HEK293 (cell line): ENCODE data around the gene FGF6.
A peak's percentile ranks its signal among the peaks of the same experiment; 100 is the strongest.

Source experiments
- CTCF ChIA-PET: fragments of 350-600 bp; formaldehyde crosslinking; extraction: SDS; loops from one replicate; lab custom pipeline; 2021; ENCODE audit warnings: antibody characterized with exemption; lab: Yijun Ruan, JAX
- POLR2A ChIA-PET: fragments of 300-600 bp; formaldehyde crosslinking; extraction: SDS; loops from one replicate; lab custom pipeline; 2020; ENCODE audit warnings: antibody characterized with exemption, inconsistent platforms; lab: Yijun Ruan, JAX
- H3K27ac ChIP-seq: fragments of 200-500 bp; sonication (Bioruptor generic); 2 replicates; pipeline ENCODE4 v1.5.1; 2014; ENCODE audit warnings: low read depth, low read length, control low read depth, inconsistent platforms; ENCODE audit errors: extremely low read depth
- H3K36me3 ChIP-seq, 2 experiments: fragments of 200-500 bp in 1 of 2; sonication (Bioruptor generic) in 1 of 2; 1 replicate in 1 of 2; 2 replicates in 1 of 2; pipeline ENCODE4 v1.5.1; 2014 to 2017; ENCODE audit warnings: inconsistent platforms in 2 of 2, low read length in 2 of 2; ENCODE audit not compliant: control insufficient read depth in 2 of 2, insufficient read depth in 1 of 2
- H3K4me1 ChIP-seq: fragments of 200-500 bp; sonication (Bioruptor generic); 2 replicates; pipeline ENCODE4 v1.5.1; 2014; ENCODE audit warnings: mild to moderate bottlenecking, low read length, inconsistent platforms; ENCODE audit not compliant: control insufficient read depth, insufficient read depth
- H3K4me3 ChIP-seq: 2 replicates; pipeline ENCODE4 v1.5.1; 2011; ENCODE audit warnings: low read depth, mild to moderate bottlenecking, control low read depth, low read length, moderate library complexity
- H3K9me3 ChIP-seq: fragments of 200-500 bp; sonication (Bioruptor generic); 2 replicates; pipeline ENCODE4 v1.5.1; 2014; ENCODE audit warnings: low read depth, low read length, inconsistent platforms; ENCODE audit not compliant: control insufficient read depth, insufficient read depth
- GLIS1 ChIP-seq: fragments of 450-650 bp; formaldehyde crosslinking; IDR thresholded peaks from 2 replicates; pipeline ENCODE4 v1.5.1; 2016; ENCODE audit warnings: missing biosample characterization, missing genetic modification characterization
- KLF16 ChIP-seq: fragments of 450-650 bp; formaldehyde crosslinking; IDR thresholded peaks from 2 replicates; pipeline ENCODE4 v1.5.1; 2017; ENCODE audit warnings: missing biosample characterization, missing genetic modification characterization
- REPIN1 ChIP-seq: fragments of 450-650 bp; formaldehyde crosslinking; IDR thresholded peaks from 2 replicates; pipeline ENCODE4 v1.5.1; 2017; ENCODE audit warnings: missing biosample characterization, missing genetic modification characterization, low read depth
- ZBTB26 ChIP-seq: fragments of 450-650 bp; formaldehyde crosslinking; optimal IDR thresholded peaks from 2 replicates; pipeline ENCODE3; 2016; ENCODE audit warnings: missing biosample characterization, mild to moderate bottlenecking, missing genetic modification characterization
- ZNF114 ChIP-seq: fragments of 450-650 bp; formaldehyde crosslinking; IDR thresholded peaks from 2 replicates; pipeline ENCODE4 v1.5.0; 2017; ENCODE audit warnings: missing biosample characterization, missing genetic modification characterization
- ZNF146 ChIP-seq: fragments of 450-650 bp; formaldehyde crosslinking; IDR thresholded peaks from 2 replicates; pipeline ENCODE4 v1.5.1; 2016; ENCODE audit warnings: missing biosample characterization, missing genetic modification characterization
- ZNF169 ChIP-seq: fragments of 450-650 bp; formaldehyde crosslinking; IDR thresholded peaks from 2 replicates; pipeline ENCODE4 v1.5.1; 2016; ENCODE audit warnings: missing biosample characterization, missing genetic modification characterization
- ZNF174 ChIP-seq: fragments of 450-650 bp; formaldehyde crosslinking; IDR thresholded peaks from 2 replicates; pipeline ENCODE4 v1.5.0; 2017; ENCODE audit warnings: missing biosample characterization, mild to moderate bottlenecking, missing genetic modification characterization
- ZNF175 ChIP-seq: fragments of 450-650 bp; formaldehyde crosslinking; IDR thresholded peaks from 2 replicates; pipeline ENCODE4 v1.5.1; 2016; ENCODE audit warnings: missing biosample characterization, missing genetic modification characterization
- ZNF18 ChIP-seq: fragments of 450-650 bp; formaldehyde crosslinking; IDR thresholded peaks from 2 replicates; pipeline ENCODE4 v1.5.1; 2016; ENCODE audit warnings: missing biosample characterization, missing genetic modification characterization
- ZNF223 ChIP-seq: fragments of 450-650 bp; formaldehyde crosslinking; IDR thresholded peaks from 2 replicates; pipeline ENCODE4 v1.5.1; 2016; ENCODE audit warnings: missing biosample characterization, missing genetic modification characterization
- ZNF23 ChIP-seq: fragments of 450-650 bp; formaldehyde crosslinking; IDR thresholded peaks from 2 replicates; pipeline ENCODE4 v1.5.1; 2016; ENCODE audit warnings: missing biosample characterization, missing genetic modification characterization, borderline replicate concordance
- ZNF324 ChIP-seq: fragments of 450-650 bp; formaldehyde crosslinking; IDR thresholded peaks from 2 replicates; pipeline ENCODE4 v1.5.1; 2016; ENCODE audit warnings: missing biosample characterization, missing genetic modification characterization
- ZNF391 ChIP-seq: fragments of 450-650 bp; formaldehyde crosslinking; IDR thresholded peaks from 2 replicates; pipeline ENCODE4 v1.5.1; 2016; ENCODE audit warnings: low read depth, missing biosample characterization, missing genetic modification characterization, borderline replicate concordance
- ZNF416 ChIP-seq: fragments of 450-650 bp; formaldehyde crosslinking; IDR thresholded peaks from 2 replicates; pipeline ENCODE4 v1.5.1; 2016; ENCODE audit warnings: missing biosample characterization, missing genetic modification characterization
- ZNF501 ChIP-seq: fragments of 450-650 bp; formaldehyde crosslinking; IDR thresholded peaks from 2 replicates; pipeline ENCODE4 v1.5.1; 2016; ENCODE audit warnings: missing biosample characterization, missing genetic modification characterization
- ZNF555 ChIP-seq: fragments of 450-650 bp; formaldehyde crosslinking; conservative IDR thresholded peaks from 2 replicates; pipeline ENCODE4 v1.5.1; 2017; ENCODE audit warnings: missing biosample characterization, mild to moderate bottlenecking, missing genetic modification characterization, inconsistent platforms
- ZNF623 ChIP-seq: fragments of 450-650 bp; formaldehyde crosslinking; IDR thresholded peaks from 2 replicates; pipeline ENCODE4 v1.5.1; 2016; ENCODE audit warnings: missing biosample characterization, missing genetic modification characterization
- ZNF626 ChIP-seq: fragments of 450-650 bp; sonication (Bioruptor Pico); formaldehyde crosslinking; IDR thresholded peaks from 2 replicates; pipeline ENCODE4 v1.5.1; 2018; ENCODE audit warnings: missing biosample characterization, missing genetic modification characterization, inconsistent platforms
- ZNF660 ChIP-seq: fragments of 450-650 bp; IDR thresholded peaks from 2 replicates; pipeline ENCODE4 v1.5.1; 2018; ENCODE audit warnings: missing biosample characterization, mild to moderate bottlenecking, missing genetic modification characterization
- ZNF692 ChIP-seq: fragments of 450-650 bp; formaldehyde crosslinking; IDR thresholded peaks from 2 replicates; pipeline ENCODE4 v1.5.1; 2016; ENCODE audit warnings: missing biosample characterization, missing genetic modification characterization
- ZNF791 ChIP-seq: fragments of 450-650 bp; formaldehyde crosslinking; IDR thresholded peaks from 2 replicates; pipeline ENCODE4 v1.5.1; 2016; ENCODE audit warnings: missing biosample characterization, missing genetic modification characterization
- ZSCAN23 ChIP-seq: fragments of 450-650 bp; formaldehyde crosslinking; IDR thresholded peaks from 2 replicates; pipeline ENCODE4 v1.5.1; 2016; ENCODE audit warnings: missing biosample characterization, missing genetic modification characterization

FGF6 gene

GRCh38 chr12:4445156-4446101, at the start of gene FGF6:
Gene FGF6, minus strand, starts transcription at chr12:4445815. Its CDS starts 245 bp downstream, at chr12:4445570.
- Histone ChIP-seq H3K27ac (no peak within 1 kb of the TSS), H3K36me3 (no peaks in the 10 kb centered on the region), H3K9me3 (no peaks in the 10 kb centered on the region), H3K4me1 (peaks cover 13% of the 10 kb centered on the region), H3K4me3 (no peak within 1 kb of the TSS)
- POLR2A ChIA-PET = no interaction called here
- CTCF ChIA-PET = interaction anchor here (2.4 kb wide), 1 partner anchor 24 kb away, joined by 15 read pairs; no protein-coding TSS in a partner anchor
- TF ChIP-seq ZSCAN23 (tag by site-specific recombination) = no peak
- TF ChIP-seq ZNF692 (tag by site-specific recombination) = no peak
- no peak for TF ChIP-seq KLF16 (tag by site-specific recombination)
- 0 out of 2 replicates have a peak, but pooled peaks have one; percentile 12 for TF ChIP-seq GLIS1 (tag by site-specific recombination)

GRCh38 chr12:4490973-4491372, 45.4 kb upstream of the FGF6 start:
- POLR2A ChIA-PET = no interaction called here
- H3K9me3 ChIP-seq = no peaks in the 10 kb centered on the region
- TF ChIP-seq ZNF174 (tag by site-specific recombination) = no peak
- TF ChIP-seq, all 188 proteins: peak for 0

GRCh38 chr12:4489556-4489955, 43.9 kb upstream of the FGF6 start:
- H3K36me3 ChIP-seq = peaks cover 7 to 37% of the 10 kb centered on the region in 2 experiments; a peak in 2 of 3 replicates
- no peaks in the 10 kb centered on the region for H3K9me3 ChIP-seq
- CTCF ChIA-PET = no interaction called here
- H3K4me1 ChIP-seq = no peaks in the 10 kb centered on the region
- TF ChIP-seq ZNF555 (tag by site-specific recombination) = no peak
- TF ChIP-seq ZNF18 (tag by site-specific recombination) = no peak
- TF ChIP-seq ZNF223 (tag by site-specific recombination) = no peak
- no peak for TF ChIP-seq ZNF169 (tag by site-specific recombination)
- TF ChIP-seq ZNF114 = no peak
- TF ChIP-seq ZNF626 (tag by site-specific recombination) = no peak
- no peak for TF ChIP-seq ZNF660
- TF ChIP-seq ZNF324 (tag by site-specific recombination) = no peak
- no peak for TF ChIP-seq ZNF791 (tag by site-specific recombination)
- TF ChIP-seq ZNF391 (tag by site-specific recombination) = no peak
- no peak for TF ChIP-seq ZBTB26
- no peak for TF ChIP-seq ZNF175 (tag by site-specific recombination)
- no peak for TF ChIP-seq REPIN1 (tag by site-specific recombination)
- TF ChIP-seq ZNF146 (tag by site-specific recombination) = no peak
- no peak for TF ChIP-seq ZNF416
- TF ChIP-seq ZNF23 (tag by site-specific recombination) = no peak
- TF ChIP-seq ZNF623 (tag by site-specific recombination) = no peak
- TF ChIP-seq ZNF501 (tag by site-specific recombination) = no peak
- TF ChIP-seq, all 188 proteins: peak for 0
- POLR2A ChIA-PET = no interaction called here
- Histone ChIP-seq H3K27ac (no peak overlapping the region), H3K4me3 (no peak overlapping the region)

More at GRCh38 chr12:4490973-4491372, 45.4 kb upstream of the FGF6 start:
- no peak overlapping the region for H3K27ac ChIP-seq
- H3K36me3 ChIP-seq = peaks cover 13 to 48% of the 10 kb centered on the region in 2 experiments; a peak in 2 of 3 replicates
- CTCF ChIA-PET = no interaction called here
- no peaks in the 10 kb centered on the region for H3K4me1 ChIP-seq
- H3K4me3 ChIP-seq = no peak overlapping the region
